ENCODE measurements around the gene PMPCA. TPM values are rescaled to one million over a fixed set of nuclear protein-coding genes. Genes with fewer than 3 reads are reported as not detected.

The PMPCA gene
- total RNA-seq, 2 experiments from 2014 or later: 53.3 to 76.1 TPM

- Histone ChIP-seq H3K9me3 (ENCODE audit: low read length) (no peaks in the 10 kb centered on the region), H3K4me1 (ENCODE audit: insufficient read depth, low read length, poor library complexity, severe bottlenecking) (no peaks in the 10 kb centered on the region), H3K4me3 (ENCODE audit: low read depth, low read length, poor library complexity, severe bottlenecking) (no peak overlapping the region), H3K27ac (ENCODE audit: low read depth, low read length, poor library complexity, severe bottlenecking) (no peak overlapping the region), H3K4me2 (ENCODE audit: low read length) (no peak overlapping the region), H3K36me3 (ENCODE audit: insufficient read depth, low read length) (peaks cover 96% of the 10 kb centered on the region), H4K20me1 (ENCODE audit: insufficient read depth, low read length) (no peaks in the 10 kb centered on the region; the same call in 1 of the 2 replicates), H2AFZ (ENCODE audit: low read length) (no peak overlapping the region), H3K79me2 (ENCODE audit: insufficient read depth, low read depth, low read length) (no peaks in the 10 kb centered on the region), H3K9me2 (ENCODE audit: insufficient read depth, low read length) (no peaks in the 10 kb centered on the region)
- no peak for TF ChIP-seq EZH2phosphoT487 (IDR thresholded peaks at IDR 0.05; ENCODE audit: borderline replicate concordance, low read depth, low read length)
- TF ChIP-seq, protein P1, sequence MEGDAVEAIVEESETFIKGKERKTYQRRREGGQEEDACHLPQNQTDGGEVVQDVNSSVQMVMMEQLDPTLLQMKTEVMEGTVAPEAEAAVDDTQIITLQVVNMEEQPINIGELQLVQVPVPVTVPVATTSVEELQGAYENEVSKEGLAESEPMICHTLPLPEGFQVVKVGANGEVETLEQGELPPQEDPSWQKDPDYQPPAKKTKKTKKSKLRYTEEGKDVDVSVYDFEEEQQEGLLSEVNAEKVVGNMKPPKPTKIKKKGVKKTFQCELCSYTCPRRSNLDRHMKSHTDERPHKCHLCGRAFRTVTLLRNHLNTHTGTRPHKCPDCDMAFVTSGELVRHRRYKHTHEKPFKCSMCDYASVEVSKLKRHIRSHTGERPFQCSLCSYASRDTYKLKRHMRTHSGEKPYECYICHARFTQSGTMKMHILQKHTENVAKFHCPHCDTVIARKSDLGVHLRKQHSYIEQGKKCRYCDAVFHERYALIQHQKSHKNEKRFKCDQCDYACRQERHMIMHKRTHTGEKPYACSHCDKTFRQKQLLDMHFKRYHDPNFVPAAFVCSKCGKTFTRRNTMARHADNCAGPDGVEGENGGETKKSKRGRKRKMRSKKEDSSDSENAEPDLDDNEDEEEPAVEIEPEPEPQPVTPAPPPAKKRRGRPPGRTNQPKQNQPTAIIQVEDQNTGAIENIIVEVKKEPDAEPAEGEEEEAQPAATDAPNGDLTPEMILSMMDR (conservative IDR thresholded peaks at IDR 0.05; ENCODE audit: low read length): no peak
- intact Hi-C loops (cut with micrococcal nuclease; ENCODE audit: unreplicated experiment): no loop called here
- BruUV-seq (replicated peaks): no TSS peak
- POLR2A ChIA-PET: interaction anchor here (0.6 kb wide), 1 partner anchor 9 kb away, joined by 3 read pairs; no protein-coding TSS in a partner anchor
- no peak for DNase-seq (ENCODE audit: low spot score)
- CTCF ChIA-PET (ENCODE audit: unreplicated experiment): no interaction called here
These were observed 29.1 kb upstream of the PMPCA start for GRCh38 chr9:136381311-136381710.

DNA sequence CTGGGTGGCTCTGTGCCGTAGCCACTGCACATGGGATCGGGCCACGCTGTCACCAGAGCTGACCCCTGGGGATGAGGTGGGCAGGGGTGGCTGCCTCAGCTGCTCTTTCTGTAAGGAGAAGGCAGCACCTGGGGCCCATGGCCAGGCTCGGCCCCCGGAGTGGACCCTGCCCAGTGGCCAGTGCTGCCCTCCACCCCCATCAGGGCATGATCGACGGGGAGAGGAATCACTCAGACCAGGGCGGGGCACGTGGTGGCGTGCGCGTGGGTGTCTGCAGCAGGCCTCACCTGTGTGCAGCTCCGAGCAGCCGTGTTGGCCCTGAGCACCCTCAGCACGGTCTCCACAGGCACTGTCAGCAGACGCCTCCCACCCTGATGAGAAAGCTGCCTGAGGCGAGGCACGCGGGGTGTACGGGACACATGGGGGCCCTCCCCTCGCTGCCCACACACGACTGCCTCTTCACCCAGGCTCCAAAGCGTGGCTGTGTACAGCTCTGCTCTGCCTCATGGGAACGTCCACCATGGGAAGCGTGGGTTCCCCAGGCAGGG is 28.4 kb upstream of the PMPCA start:
- H3K4me1 ChIP-seq (ENCODE audit: insufficient read depth, low read length, poor library complexity, severe bottlenecking): no peaks in the 10 kb centered on the region
- no peak for DNase-seq (ENCODE audit: low spot score)
- ChIA-PET POLR2A (interaction anchor here (0.6 kb wide), 1 partner anchor 9 kb away, joined by 3 read pairs; no protein-coding TSS in a partner anchor), CTCF (ENCODE audit: unreplicated experiment) (no interaction called here)
- peaks cover 94% of the 10 kb centered on the region for H3K36me3 ChIP-seq (ENCODE audit: insufficient read depth, low read length)
- H3K9me2 ChIP-seq (ENCODE audit: insufficient read depth, low read length): no peaks in the 10 kb centered on the region
- H3K4me2 ChIP-seq (ENCODE audit: low read length): no peak overlapping the region
- no peak overlapping the region for H3K4me3 ChIP-seq (ENCODE audit: low read depth, low read length, poor library complexity, severe bottlenecking)
- no peaks in the 10 kb centered on the region for H3K79me2 ChIP-seq (ENCODE audit: insufficient read depth, low read depth, low read length)
- H3K27ac ChIP-seq (ENCODE audit: low read depth, low read length, poor library complexity, severe bottlenecking): no peak overlapping the region
- intact Hi-C loops (cut with micrococcal nuclease; ENCODE audit: unreplicated experiment): no loop called here
- TF ChIP-seq, protein P1 (conservative IDR thresholded peaks at IDR 0.05; ENCODE audit: low read length): no peak
- no peak for TF ChIP-seq EZH2phosphoT487 (IDR thresholded peaks at IDR 0.05; ENCODE audit: borderline replicate concordance, low read depth, low read length)
- H3K9me3 ChIP-seq (ENCODE audit: low read length): no peaks in the 10 kb centered on the region
- no TSS peak for BruUV-seq (replicated peaks)
- H2AFZ ChIP-seq (ENCODE audit: low read length): no peak overlapping the region
- no peaks in the 10 kb centered on the region; the same call in 1 of the 2 replicates for H4K20me1 ChIP-seq (ENCODE audit: insufficient read depth, low read length)

GRCh38 chr9:136383436-136383835 is 27.0 kb upstream of the PMPCA start:
- Histone ChIP-seq H3K79me2 (ENCODE audit: insufficient read depth, low read depth, low read length) (no peaks in the 10 kb centered on the region), H3K36me3 (ENCODE audit: insufficient read depth, low read length) (peaks cover 95% of the 10 kb centered on the region), H3K4me2 (ENCODE audit: low read length) (no peak overlapping the region), H4K20me1 (ENCODE audit: insufficient read depth, low read length) (no peaks in the 10 kb centered on the region; the same call in 1 of the 2 replicates), H3K4me1 (ENCODE audit: insufficient read depth, low read length, poor library complexity, severe bottlenecking) (no peaks in the 10 kb centered on the region), H3K4me3 (ENCODE audit: low read depth, low read length, poor library complexity, severe bottlenecking) (no peak overlapping the region), H3K27ac (ENCODE audit: low read depth, low read length, poor library complexity, severe bottlenecking) (no peak overlapping the region), H2AFZ (ENCODE audit: low read length) (no peak overlapping the region), H3K9me2 (ENCODE audit: insufficient read depth, low read length) (no peaks in the 10 kb centered on the region), H3K9me3 (ENCODE audit: low read length) (no peaks in the 10 kb centered on the region)
- ChIA-PET POLR2A (no interaction called here), CTCF (ENCODE audit: unreplicated experiment) (no interaction called here)
- no TSS peak for BruUV-seq (replicated peaks)
- no peak for DNase-seq (ENCODE audit: low spot score)
- TF ChIP-seq, protein P1 (conservative IDR thresholded peaks at IDR 0.05; ENCODE audit: low read length): no peak
- TF ChIP-seq EZH2phosphoT487 (IDR thresholded peaks at IDR 0.05; ENCODE audit: borderline replicate concordance, low read depth, low read length): no peak
- intact Hi-C loops (cut with micrococcal nuclease; ENCODE audit: unreplicated experiment): no loop called here
